Measurements from ENCODE around the gene PIGT. TPM values are rescaled to one million over a fixed set of nuclear protein-coding genes. Genes with fewer than 3 reads are reported as not detected.

The PIGT gene
- total and polyA plus RNA-seq, 10 of the 15 experiments (the other 5 are each of a cell fraction or from before 2014, with no cell fraction given), result 18.6 to 66.0 (median 35.3) TPM

DNA sequence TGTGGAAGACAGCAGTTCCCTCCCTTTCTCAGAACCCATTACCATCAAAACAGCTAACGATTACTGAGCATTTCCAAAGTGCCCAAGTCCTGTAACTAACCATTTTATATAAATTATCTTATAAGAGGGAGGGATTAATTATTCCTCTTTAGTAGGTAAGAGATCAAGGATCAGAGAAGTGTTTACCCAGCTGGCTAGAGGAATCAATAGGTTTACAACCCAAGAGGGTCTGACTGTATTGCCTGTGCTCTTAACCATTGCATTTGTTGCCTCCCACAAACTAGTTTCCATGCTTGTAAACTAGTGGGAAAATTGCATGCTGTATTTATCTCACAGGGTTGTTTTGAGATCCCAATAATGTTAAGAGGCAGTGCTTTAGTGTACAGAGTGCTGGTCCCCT is 11.5 kb upstream of the PIGT start:
- in situ Hi-C loops (cut with MboI), result no loop called here
- Histone ChIP-seq H3K4me1 (ENCODE audit: control insufficient read depth, insufficient read depth, low read length) (0 out of 2 replicates have a peak, but pooled peaks cover 3% of the 10 kb centered on the region), H3K4me3 (no peak overlapping the region), H2AFZ (ENCODE audit: control insufficient read depth, low read depth, low read length) (no peak overlapping the region), H3K79me2 (ENCODE audit: control insufficient read depth, insufficient read depth, low read length) (no peaks in the 10 kb centered on the region), H3K4me2 (ENCODE audit: control insufficient read depth, insufficient read depth) (no peak overlapping the region), H3K27ac (ENCODE audit: control insufficient read depth, insufficient read depth) (no peak overlapping the region), H3K27me3 (replicated peaks in 1 of 2; ENCODE audit: control insufficient read depth in 2 of 2, insufficient read depth in 2 of 2, low read length in 1 of 2) (peaks cover 3 to 6% of the 10 kb centered on the region in 2 experiments; a peak in 3 of 4 replicates), H4K20me1 (ENCODE audit: control insufficient read depth, insufficient read depth) (no peaks in the 10 kb centered on the region), H3K9me3 (replicated peaks; ENCODE audit: control insufficient read depth, insufficient read depth, low read length) (peaks cover 15% of the 10 kb centered on the region; the same call in 2 of the 3 replicates), H3K9ac (ENCODE audit: control insufficient read depth, insufficient read depth, low read length) (no peak overlapping the region), H3K36me3 (ENCODE audit: control insufficient read depth in 2 of 2, insufficient read depth in 2 of 2, low read length in 1 of 2) (no peaks in the 10 kb centered on the region; a peak in 1 of 4 replicates)
- intact Hi-C loops (cut with micrococcal nuclease; ENCODE audit: unreplicated experiment), result no loop called here
- ATAC-seq (no peak), FAIRE-seq (no peak), DNase-seq (ENCODE audit: low read depth, low spot score) (no peak)
- 75% methylated on average over 1 of the region's 1 CpG for WGBS (ENCODE audit: insufficient coverage, insufficient replicate concordance, low lambda C conversion rate, missing lambda C conversion rate)
- RAD21 ChIA-PET (ENCODE audit: unreplicated experiment), result interaction anchor here (1.5 kb wide), 2 partner anchors 11 to 32 kb away, joined by 3 to 5 read pairs; partner anchors contain the start of gene PIGT
- BruUV-seq (replicated peaks), result no TSS peak
- POLR2A ChIA-PET, result no interaction called here
- SMC1A ChIA-PET (ENCODE audit: uncharacterized antibody, unreplicated experiment), result interaction anchor here (1.0 kb wide), 1 partner anchor 33 kb away, joined by 3 read pairs; no protein-coding TSS in a partner anchor
- TF ChIP-seq MAX (IDR thresholded peaks at IDR 0.05; ENCODE audit: low read depth, low read length) (no peak), BACH1 (IDR thresholded peaks at IDR 0.05; ENCODE audit: borderline replicate concordance) (no peak), CREB1 (IDR thresholded peaks at IDR 0.05; ENCODE audit: low read depth) (no peak), BRCA1 (IDR thresholded peaks at IDR 0.05; ENCODE audit: low read depth, low read length) (no peak), POLR2A (IDR thresholded peaks at IDR 0.05; ENCODE audit: low read depth, low read length) (no peak), YBX1 (IDR thresholded peaks at IDR 0.05) (no peak), ASH2L (IDR thresholded peaks at IDR 0.05; ENCODE audit: borderline replicate concordance, low read depth) (no peak), NRF1 (conservative IDR thresholded peaks at IDR 0.05; ENCODE audit: low read depth, low read length) (no peak), CREM (IDR thresholded peaks at IDR 0.05; ENCODE audit: low read depth) (no peak), TCF7 (IDR thresholded peaks at IDR 0.05; ENCODE audit: borderline replicate concordance) (no peak), KDM1A (IDR thresholded peaks at IDR 0.05; ENCODE audit: borderline replicate concordance) (no peak), CHD4 (IDR thresholded peaks at IDR 0.05) (no peak), SMAD1 (IDR thresholded peaks at IDR 0.05; ENCODE audit: low read depth, partially characterized antibody) (no peak), SMC3 (IDR thresholded peaks at IDR 0.05; ENCODE audit: borderline replicate concordance, low read length) (no peak), MEF2B (IDR thresholded peaks at IDR 0.05; ENCODE audit: partially characterized antibody, poor library complexity, severe bottlenecking) (no peak), FOS (IDR thresholded peaks at IDR 0.05; ENCODE audit: borderline replicate concordance, extremely low read depth, insufficient read length) (no peak), RUNX3 (IDR thresholded peaks at IDR 0.05; ENCODE audit: low read length) (no peak)
- TF ChIP-seq, protein P1, sequence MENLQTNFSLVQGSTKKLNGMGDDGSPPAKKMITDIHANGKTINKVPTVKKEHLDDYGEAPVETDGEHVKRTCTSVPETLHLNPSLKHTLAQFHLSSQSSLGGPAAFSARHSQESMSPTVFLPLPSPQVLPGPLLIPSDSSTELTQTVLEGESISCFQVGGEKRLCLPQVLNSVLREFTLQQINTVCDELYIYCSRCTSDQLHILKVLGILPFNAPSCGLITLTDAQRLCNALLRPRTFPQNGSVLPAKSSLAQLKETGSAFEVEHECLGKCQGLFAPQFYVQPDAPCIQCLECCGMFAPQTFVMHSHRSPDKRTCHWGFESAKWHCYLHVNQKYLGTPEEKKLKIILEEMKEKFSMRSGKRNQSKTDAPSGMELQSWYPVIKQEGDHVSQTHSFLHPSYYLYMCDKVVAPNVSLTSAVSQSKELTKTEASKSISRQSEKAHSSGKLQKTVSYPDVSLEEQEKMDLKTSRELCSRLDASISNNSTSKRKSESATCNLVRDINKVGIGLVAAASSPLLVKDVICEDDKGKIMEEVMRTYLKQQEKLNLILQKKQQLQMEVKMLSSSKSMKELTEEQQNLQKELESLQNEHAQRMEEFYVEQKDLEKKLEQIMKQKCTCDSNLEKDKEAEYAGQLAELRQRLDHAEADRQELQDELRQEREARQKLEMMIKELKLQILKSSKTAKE (IDR thresholded peaks at IDR 0.05; ENCODE audit: low read depth, poor library complexity, severe bottlenecking), result no peak
- TF ChIP-seq, protein P2, sequence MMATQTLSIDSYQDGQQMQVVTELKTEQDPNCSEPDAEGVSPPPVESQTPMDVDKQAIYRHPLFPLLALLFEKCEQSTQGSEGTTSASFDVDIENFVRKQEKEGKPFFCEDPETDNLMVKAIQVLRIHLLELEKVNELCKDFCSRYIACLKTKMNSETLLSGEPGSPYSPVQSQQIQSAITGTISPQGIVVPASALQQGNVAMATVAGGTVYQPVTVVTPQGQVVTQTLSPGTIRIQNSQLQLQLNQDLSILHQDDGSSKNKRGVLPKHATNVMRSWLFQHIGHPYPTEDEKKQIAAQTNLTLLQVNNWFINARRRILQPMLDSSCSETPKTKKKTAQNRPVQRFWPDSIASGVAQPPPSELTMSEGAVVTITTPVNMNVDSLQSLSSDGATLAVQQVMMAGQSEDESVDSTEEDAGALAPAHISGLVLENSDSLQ (IDR thresholded peaks at IDR 0.05), result no peak
- TF ChIP-seq, protein P3, sequence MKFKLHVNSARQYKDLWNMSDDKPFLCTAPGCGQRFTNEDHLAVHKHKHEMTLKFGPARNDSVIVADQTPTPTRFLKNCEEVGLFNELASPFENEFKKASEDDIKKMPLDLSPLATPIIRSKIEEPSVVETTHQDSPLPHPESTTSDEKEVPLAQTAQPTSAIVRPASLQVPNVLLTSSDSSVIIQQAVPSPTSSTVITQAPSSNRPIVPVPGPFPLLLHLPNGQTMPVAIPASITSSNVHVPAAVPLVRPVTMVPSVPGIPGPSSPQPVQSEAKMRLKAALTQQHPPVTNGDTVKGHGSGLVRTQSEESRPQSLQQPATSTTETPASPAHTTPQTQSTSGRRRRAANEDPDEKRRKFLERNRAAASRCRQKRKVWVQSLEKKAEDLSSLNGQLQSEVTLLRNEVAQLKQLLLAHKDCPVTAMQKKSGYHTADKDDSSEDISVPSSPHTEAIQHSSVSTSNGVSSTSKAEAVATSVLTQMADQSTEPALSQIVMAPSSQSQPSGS (IDR thresholded peaks at IDR 0.05; ENCODE audit: low read length), result no peak
- CTCF ChIA-PET, result interaction anchor here (0.6 to 2.2 kb wide), 6 partner anchors 11 to 92 kb away, joined by 3 to 9 read pairs (median 4); partner anchors contain the start of gene PIGT
